Mucosa of stomach (tissue), 1 donor: ENCODE measurements around the gene CACTIN.

Experiments
- H3K27me3 ChIP-seq: one replicate; pipeline ENCODE4 v1.7.0; 2013; ENCODE audit warnings: mild to moderate bottlenecking, low read length; ENCODE audit not compliant: control insufficient read depth, insufficient read depth
- H3K36me3 ChIP-seq: one replicate; pipeline ENCODE4 v1.7.0; 2013; ENCODE audit warnings: low read length; ENCODE audit not compliant: control insufficient read depth, insufficient read depth
- H3K4me1 ChIP-seq: one replicate; pipeline ENCODE4 v1.7.0; 2013; ENCODE audit warnings: mild to moderate bottlenecking, low read length; ENCODE audit not compliant: control insufficient read depth, insufficient read depth
- H3K4me3 ChIP-seq: one replicate; pipeline ENCODE4 v1.7.0; 2013; ENCODE audit warnings: low read length
- H3K9ac ChIP-seq: one replicate; pipeline ENCODE4 v1.7.0; 2013; ENCODE audit warnings: mild to moderate bottlenecking, low read length, moderate library complexity
- H3K9me3 ChIP-seq: one replicate; pipeline ENCODE4 v1.7.0; 2013; ENCODE audit warnings: mild to moderate bottlenecking, low read length, moderate library complexity; ENCODE audit not compliant: control insufficient read depth
- donor health status: Pancreatic carcinoma.

Gene CACTIN

GRCh38 chr19:3607303-3608078, 19.1 kb downstream of the CACTIN start:
- no peaks in the 10 kb centered on the region for H3K9me3 ChIP-seq
- H3K9ac ChIP-seq, result peak overlapping the region; percentile 15
- peaks cover 27% of the 10 kb centered on the region for H3K4me1 ChIP-seq
- no peak overlapping the region for H3K4me3 ChIP-seq
- H3K27me3 ChIP-seq, result peaks cover 11% of the 10 kb centered on the region
- H3K36me3 ChIP-seq, result no peaks in the 10 kb centered on the region

GRCh38 chr19:3606690-3607289, 19.8 kb downstream of the CACTIN start, which contains the start of gene TBXA2R:
Gene TBXA2R (minus strand): TSS chr19:3606875. CDS start chr19:3600634, 6,241 bp downstream.
- H3K9me3 ChIP-seq, result no peaks in the 10 kb centered on the region
- no peaks in the 10 kb centered on the region for H3K36me3 ChIP-seq
- H3K4me3 ChIP-seq, result no peak within 1 kb of the TSS
- peaks cover 11% of the 10 kb centered on the region for H3K27me3 ChIP-seq
- peak within 1 kb of the TSS; percentile 22 for H3K9ac ChIP-seq
- peaks cover 27% of the 10 kb centered on the region for H3K4me1 ChIP-seq

GRCh38 chr19:3606174-3606689, 20.4 kb downstream of the CACTIN start:
- Histone ChIP-seq H3K9me3 (no peaks in the 10 kb centered on the region), H3K27me3 (peaks cover 11% of the 10 kb centered on the region), H3K4me1 (peaks cover 27% of the 10 kb centered on the region), H3K4me3 (no peak overlapping the region), H3K36me3 (no peaks in the 10 kb centered on the region), H3K9ac (no peak overlapping the region)

GRCh38 chr19:3605770-3606169, 20.8 kb downstream of the CACTIN start:
- Histone ChIP-seq H3K9ac (no peak overlapping the region), H3K27me3 (peaks cover 11% of the 10 kb centered on the region), H3K4me3 (no peak overlapping the region), H3K9me3 (no peaks in the 10 kb centered on the region), H3K36me3 (no peaks in the 10 kb centered on the region), H3K4me1 (peaks cover 27% of the 10 kb centered on the region)

GRCh38 chr19:3605361-3605760, 21.2 kb downstream of the CACTIN start:
- H3K4me1 ChIP-seq, result peaks cover 27% of the 10 kb centered on the region
- no peak overlapping the region for H3K9ac ChIP-seq
- H3K27me3 ChIP-seq, result peaks cover 11% of the 10 kb centered on the region
- no peak overlapping the region for H3K4me3 ChIP-seq
- no peaks in the 10 kb centered on the region for H3K9me3 ChIP-seq
- H3K36me3 ChIP-seq, result no peaks in the 10 kb centered on the region

GRCh38 chr19:3604987-3605343, 21.6 kb downstream of the CACTIN start:
- no peaks in the 10 kb centered on the region for H3K9me3 ChIP-seq
- no peak overlapping the region for H3K9ac ChIP-seq
- peaks cover 27% of the 10 kb centered on the region for H3K4me1 ChIP-seq
- no peak overlapping the region for H3K4me3 ChIP-seq
- peaks cover 11% of the 10 kb centered on the region for H3K27me3 ChIP-seq
- H3K36me3 ChIP-seq, result no peaks in the 10 kb centered on the region

DNA sequence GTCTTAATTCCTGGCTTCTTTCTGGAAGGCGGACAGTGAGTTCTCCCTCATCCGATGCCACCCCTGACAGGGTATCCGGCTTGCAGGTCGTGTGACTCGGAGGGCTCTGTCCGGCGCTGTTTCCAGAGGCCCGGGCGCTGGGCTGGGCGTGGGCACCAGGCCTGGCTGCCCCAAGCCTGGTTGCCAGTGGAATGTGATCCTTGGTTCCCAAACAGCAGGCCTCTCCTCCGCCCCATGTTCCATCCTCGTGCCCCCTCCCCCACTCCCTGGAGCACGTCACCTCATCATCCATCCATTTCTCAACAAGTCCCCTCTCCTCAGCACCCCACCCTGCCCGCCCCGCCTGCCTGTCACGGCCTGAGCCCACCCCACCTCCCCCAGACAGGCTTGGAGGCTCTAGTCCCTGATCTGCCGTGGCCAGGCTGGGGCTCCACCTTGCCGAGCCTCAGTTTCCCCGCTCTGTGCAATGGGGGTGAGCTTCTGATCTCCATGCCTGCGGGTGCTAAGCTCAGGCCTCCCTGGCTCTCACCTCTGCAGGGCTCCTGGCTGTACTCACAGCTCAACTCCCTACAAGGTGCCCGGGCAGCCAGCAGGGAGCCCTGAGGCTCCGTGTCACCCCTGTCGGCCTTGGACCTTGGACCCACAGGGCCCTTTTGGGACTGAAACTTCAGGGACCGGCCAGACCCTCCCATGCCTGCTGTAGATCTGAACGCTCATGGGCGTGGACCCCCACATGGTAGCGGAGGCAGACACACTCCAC, 22.2 kb downstream of the CACTIN start:
- H3K4me1 ChIP-seq, result peaks cover 27% of the 10 kb centered on the region
- H3K36me3 ChIP-seq, result no peaks in the 10 kb centered on the region
- no peak overlapping the region for H3K9ac ChIP-seq
- H3K27me3 ChIP-seq, result peaks cover 11% of the 10 kb centered on the region
- no peaks in the 10 kb centered on the region for H3K9me3 ChIP-seq
- no peak overlapping the region for H3K4me3 ChIP-seq

GRCh38 chr19:3603121-3603811, 23.3 kb downstream of the CACTIN start:
- H3K4me3 ChIP-seq, result no peak overlapping the region

GRCh38 chr19:3601021-3601420, 25.6 kb downstream of the CACTIN start:
- H3K9me3 ChIP-seq, result no peaks in the 10 kb centered on the region
- peaks cover 6% of the 10 kb centered on the region for H3K27me3 ChIP-seq
- H3K36me3 ChIP-seq, result no peaks in the 10 kb centered on the region
- H3K9ac ChIP-seq, result no peak overlapping the region
- peaks cover 7% of the 10 kb centered on the region for H3K4me1 ChIP-seq
- no peak overlapping the region for H3K4me3 ChIP-seq

More at GRCh38 chr19:3603121-3603811, 23.3 kb downstream of the CACTIN start:
- Histone ChIP-seq H3K4me1 (peaks cover 27% of the 10 kb centered on the region), H3K36me3 (no peaks in the 10 kb centered on the region), H3K27me3 (peaks cover 11% of the 10 kb centered on the region), H3K9ac (no peak overlapping the region), H3K9me3 (no peaks in the 10 kb centered on the region)

DNA sequence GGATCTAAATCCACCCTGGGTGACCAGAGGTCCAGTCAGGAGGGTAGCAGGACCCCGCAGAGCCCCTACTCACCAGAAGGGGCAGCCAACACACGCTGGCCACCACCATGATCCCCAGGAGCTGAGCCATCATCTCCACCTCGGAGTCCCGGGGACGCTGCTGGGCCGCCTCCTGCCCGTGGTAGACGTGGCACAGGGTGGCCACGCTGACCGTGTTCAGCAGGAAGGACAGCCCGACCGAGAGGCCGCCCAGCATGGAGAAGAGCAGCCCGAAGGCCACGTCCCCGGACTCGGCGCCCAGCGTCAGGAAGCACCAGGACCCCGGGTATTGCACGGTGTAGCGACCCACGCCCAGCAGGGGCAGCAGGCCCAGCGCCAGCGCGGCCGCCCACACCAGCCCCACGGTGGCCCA, 26.8 kb downstream of the CACTIN start:
- Histone ChIP-seq H3K4me3 (no peak overlapping the region), H3K4me1 (peaks cover 4% of the 10 kb centered on the region), H3K27me3 (peaks cover 5% of the 10 kb centered on the region), H3K9ac (no peak overlapping the region), H3K9me3 (no peaks in the 10 kb centered on the region), H3K36me3 (no peaks in the 10 kb centered on the region)

DNA sequence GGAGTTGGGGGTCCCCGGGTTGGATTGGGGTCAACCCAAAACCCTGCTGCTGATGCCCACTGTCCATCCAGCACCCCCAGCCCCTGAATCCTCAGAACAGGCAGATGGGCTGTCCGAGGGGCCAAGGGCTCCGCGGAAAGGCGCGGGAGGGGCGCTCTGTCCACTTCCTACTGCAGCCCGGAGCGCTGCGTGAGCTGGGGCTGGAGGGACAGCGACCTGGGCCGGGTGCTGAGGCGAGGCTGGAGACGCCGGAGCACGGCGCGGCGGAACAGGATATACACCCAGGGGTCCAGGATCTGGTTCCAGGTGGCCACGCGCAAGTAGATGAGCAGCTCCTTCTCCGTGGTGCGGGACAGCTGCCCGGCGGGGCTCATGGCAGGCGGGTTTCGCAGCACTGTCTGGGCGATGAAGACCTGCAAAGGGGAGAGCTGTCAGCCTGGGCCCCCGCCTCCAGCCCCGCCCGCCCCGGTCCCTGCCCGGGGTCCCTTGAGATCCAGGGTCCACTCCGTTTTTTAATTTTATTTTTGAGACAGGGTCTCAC, 31.0 kb downstream of the CACTIN start:
- Histone ChIP-seq H3K4me3 (no peak overlapping the region), H3K27me3 (no peaks in the 10 kb centered on the region), H3K9me3 (no peaks in the 10 kb centered on the region), H3K9ac (no peak overlapping the region), H3K36me3 (no peaks in the 10 kb centered on the region), H3K4me1 (no peaks in the 10 kb centered on the region)
